GM21381 (cell line): ENCODE data around the gene SULT2B1.

Experiments used
- ATAC-seq: cut with Tn5 transposase; IDR thresholded peaks from one replicate; pipeline ENCODE4 v1.9.1; 2021; ENCODE audit warnings: mild to moderate bottlenecking, moderate library complexity; ENCODE audit not compliant: unreplicated experiment

Gene SULT2B1

GRCh38 chr19:48598996-48599700, 47.2 kb downstream of the SULT2B1 start:
- no peak for ATAC-seq

GRCh38 chr19:48600679-48601417, 48.9 kb downstream of the SULT2B1 start:
- no peak for ATAC-seq

GRCh38 chr19:48603001-48603400, 51.0 kb downstream of the SULT2B1 start:
- ATAC-seq = no peak

- no peak for ATAC-seq
Measured at GRCh38 chr19:48603449-48603848, 51.5 kb downstream of the SULT2B1 start.

- ATAC-seq = no peak
Measured at GRCh38 chr19:48603850-48604249, 51.9 kb downstream of the SULT2B1 start.

- ATAC-seq = no peak
Measured at GRCh38 chr19:48606463-48607358, 54.7 kb downstream of the SULT2B1 start, which contains the start of gene SPACA4. TSS of gene SPACA4 (plus strand) at chr19:48606742. CDS start at chr19:48606979, 237 bp downstream.

- no peak for ATAC-seq
Measured at GRCh38 chr19:48607359-48607755, 55.4 kb downstream of the SULT2B1 start.

- ATAC-seq = no peak
Measured at GRCh38 chr19:48608798-48609263, 56.9 kb downstream of the SULT2B1 start.

- no peak for ATAC-seq
Measured at GRCh38 chr19:48609571-48610108, 57.7 kb downstream of the SULT2B1 start.

- ATAC-seq = no peak
Measured at GRCh38 chr19:48611872-48612271, 59.9 kb downstream of the SULT2B1 start.

- no peak for ATAC-seq
Measured at GRCh38 chr19:48613024-48613851, 61.3 kb downstream of the SULT2B1 start.

- no peak for ATAC-seq
Measured at GRCh38 chr19:48613852-48614435, 62.0 kb downstream of the SULT2B1 start.

GRCh38 chr19:48614436-48615230, 62.7 kb downstream of the SULT2B1 start, which contains the start of gene FAM83E:
TSS of gene FAM83E (minus strand) at chr19:48615076. CDS start at chr19:48613372, 1,704 bp downstream.
- no peak for ATAC-seq

GRCh38 chr19:48615231-48616040, 63.5 kb downstream of the SULT2B1 start:
- no peak for ATAC-seq

- no peak for ATAC-seq
Measured at GRCh38 chr19:48616041-48616436, 64.1 kb downstream of the SULT2B1 start.

GRCh38 chr19:48616491-48617056, 64.6 kb downstream of the SULT2B1 start:
- ATAC-seq = no peak

- ATAC-seq = no peak
Measured at GRCh38 chr19:48617146-48617937, 65.4 kb downstream of the SULT2B1 start.
